CD4-positive, alpha-beta memory T cell (primary cell): Measurements from ENCODE around the gene STXBP6. TPM values are rescaled to one million over a fixed set of nuclear protein-coding genes. Genes with fewer than 3 reads are reported as not detected.
"Not testable (repeated sequence)": the region's sequence is repeated elsewhere in the genome, so short reads cannot be mapped to it uniquely, and the experiment has no call there.

Experiments used
- CTCF ChIA-PET: fragments of 350-600 bp; sonication (Branson Sonifier 250); formaldehyde crosslinking; loops from one replicate; lab custom pipeline; 2021; ENCODE audit warnings: inconsistent platforms; ENCODE audit not compliant: partially characterized antibody; lab: Charles Lee
- POLR2A ChIA-PET: fragments of 350-600 bp; sonication (Branson Sonifier 250); formaldehyde crosslinking; loops from one replicate; lab custom pipeline; 2021; ENCODE audit not compliant: partially characterized antibody; lab: Charles Lee
- DNase-seq, 5 donors: peaks; one replicate each; pipeline versions ENCODE4 v3.0.0 to v3.0.0-alpha.2; 2020 to 2022; ENCODE audit warnings: mixed read lengths in 1 of 5
- H3K27ac ChIP-seq: one replicate; pipeline ENCODE4 v1.7.0; 2013; ENCODE audit warnings: low read depth, low read length
- H3K27me3 ChIP-seq: 2 replicates; pipeline ENCODE4 v1.7.0; 2013; ENCODE audit warnings: mild to moderate bottlenecking, low read length, moderate library complexity; ENCODE audit not compliant: insufficient read depth
- H3K36me3 ChIP-seq: 2 replicates; pipeline ENCODE4 v1.7.0; 2013; ENCODE audit warnings: mild to moderate bottlenecking, low read length, moderate library complexity; ENCODE audit not compliant: insufficient read depth
- H3K4me1 ChIP-seq: 2 replicates; pipeline ENCODE4 v1.7.0; 2013; ENCODE audit warnings: mild to moderate bottlenecking, low read length, moderate library complexity; ENCODE audit not compliant: insufficient read depth
- H3K4me3 ChIP-seq, 2 donors: one replicate each; pipeline ENCODE4 v1.7.0; 2013; ENCODE audit warnings: low read length in 2 of 2, mild to moderate bottlenecking in 1 of 2
- H3K9me3 ChIP-seq, 2 donors: one replicate each; pipeline ENCODE4 v1.7.0; 2013; ENCODE audit warnings: low read length in 2 of 2, control low read depth in 1 of 2; ENCODE audit not compliant: control insufficient read depth in 1 of 2
- H3K27ac Mint-ChIP-seq, 7 donors: one replicate each; pipeline ENCODE4 v1.8.0; 2020 to 2021; ENCODE audit warnings: mixed read lengths in 7 of 7, mild to moderate bottlenecking in 6 of 7, inconsistent platforms in 3 of 7, moderate library complexity in 3 of 7
- H3K27me3 Mint-ChIP-seq, 2 donors: one replicate each; pipeline ENCODE4 v1.8.0; 2020 to 2021; ENCODE audit warnings: mixed read lengths in 2 of 2
- H3K36me3 Mint-ChIP-seq, 2 donors: one replicate each; pipeline ENCODE4 v1.8.0; 2020 to 2021; ENCODE audit warnings: mixed read lengths in 2 of 2, inconsistent platforms in 1 of 2, mild to moderate bottlenecking in 1 of 2
- H3K4me1 Mint-ChIP-seq, 4 donors: one replicate each; pipeline ENCODE4 v1.8.0; 2020 to 2021; ENCODE audit warnings: mixed read lengths in 4 of 4, mild to moderate bottlenecking in 1 of 4
- H3K4me3 Mint-ChIP-seq, 8 donors: one replicate each; pipeline ENCODE4 v1.8.0; 2020 to 2021; ENCODE audit warnings: mixed read lengths in 8 of 8, mild to moderate bottlenecking in 7 of 8, moderate library complexity in 6 of 8, inconsistent platforms in 3 of 8
- H3K9me3 Mint-ChIP-seq, 8 donors: one replicate each; pipeline ENCODE4 v1.8.0; 2020 to 2021; ENCODE audit warnings: mixed read lengths in 8 of 8, mild to moderate bottlenecking in 5 of 8, inconsistent platforms in 3 of 8, moderate library complexity in 1 of 8
- intact Hi-C: fragments of 100-400 bp; cut with micrococcal nuclease; formaldehyde crosslinking; loops from one replicate; pipeline ENCODE4 v1.15.1; 2023
- polyA plus RNA-seq, 2 donors: library from polyadenylated mRNA; unstranded; fragments of 300-500 nt; fragmentation: Illumina TruSeq; gene quantifications; one replicate each; pipeline ENCODE4 v1.2.3, GENCODE V29; 2021
- total RNA-seq, 2 experiments: library from RNA; stranded (reverse); gene quantifications; one replicate each; pipeline ENCODE4 v1.2.3, GENCODE V29; 2021

Gene STXBP6
- total and polyA plus RNA-seq, 4 experiments from 2014 or later = not detected

GRCh38 chr14:24943024-24943423 is 106.9 kb downstream of the STXBP6 start:
- CTCF ChIA-PET = no interaction called here
- POLR2A ChIA-PET = no interaction called here
- intact Hi-C loops = no loop called here

GRCh38 chr14:24941719-24942118 is 108.2 kb downstream of the STXBP6 start:
- Mint-ChIP-seq H3K9me3 (no peaks in the 10 kb centered on the region), H3K36me3 (no peaks in the 10 kb centered on the region), H3K4me3 (no peak overlapping the region), H3K4me1 (peaks cover 0 to 2% (median 0%) of the 10 kb centered on the region in 4 donors), H3K27me3 (no peaks in the 10 kb centered on the region), H3K27ac (no peak overlapping the region)
- H3K9me3 ChIP-seq = no peaks in the 10 kb centered on the region
- no peaks in the 10 kb centered on the region for H3K27me3 ChIP-seq
- no peak overlapping the region for H3K4me3 ChIP-seq
- H3K4me1 ChIP-seq = no peaks in the 10 kb centered on the region
- POLR2A ChIA-PET = no interaction called here
- H3K27ac ChIP-seq = no peak overlapping the region
- DNase-seq = no peak
- CTCF ChIA-PET = no interaction called here
- intact Hi-C loops = no loop called here
- no peaks in the 10 kb centered on the region for H3K36me3 ChIP-seq

More at GRCh38 chr14:24943024-24943423, 106.9 kb downstream of the STXBP6 start:
- Histone ChIP-seq H3K4me1 (no peaks in the 10 kb centered on the region), H3K27me3 (no peaks in the 10 kb centered on the region), H3K4me3 (no peak overlapping the region), H3K9me3 (no peaks in the 10 kb centered on the region), H3K27ac (no peak overlapping the region), H3K36me3 (no peaks in the 10 kb centered on the region)
- H3K4me3 Mint-ChIP-seq = no peak overlapping the region
- peaks cover 0 to 5% of the 10 kb centered on the region in 2 donors for H3K27me3 Mint-ChIP-seq
- H3K4me1 Mint-ChIP-seq = peaks cover 0 to 2% (median 0%) of the 10 kb centered on the region in 4 donors
- H3K36me3 Mint-ChIP-seq = no peaks in the 10 kb centered on the region
- H3K9me3 Mint-ChIP-seq = peaks cover 0 to 3% (median 0%) of the 10 kb centered on the region in 8 donors
- H3K27ac Mint-ChIP-seq = no peak overlapping the region
- no peak for DNase-seq

GRCh38 chr14:24940213-24940783 is 109.6 kb downstream of the STXBP6 start:
- no peaks in the 10 kb centered on the region for H3K9me3 ChIP-seq
- no peaks in the 10 kb centered on the region for H3K27me3 ChIP-seq
- Mint-ChIP-seq H3K4me3 (no peak overlapping the region), H3K9me3 (no peaks in the 10 kb centered on the region), H3K36me3 (no peaks in the 10 kb centered on the region), H3K4me1 (peaks cover 0 to 2% (median 0%) of the 10 kb centered on the region in 4 donors), H3K27ac (no peak overlapping the region), H3K27me3 (no peaks in the 10 kb centered on the region)
- no peak overlapping the region for H3K27ac ChIP-seq
- ChIA-PET CTCF (no interaction called here), POLR2A (no interaction called here)
- no peaks in the 10 kb centered on the region for H3K4me1 ChIP-seq
- no peak overlapping the region for H3K4me3 ChIP-seq
- intact Hi-C loops = no loop called here
- DNase-seq = no peak
- H3K36me3 ChIP-seq = no peaks in the 10 kb centered on the region

- Mint-ChIP-seq H3K4me3 (no peak overlapping the region), H3K27me3 (no peaks in the 10 kb centered on the region), H3K4me1 (peaks cover 0 to 2% (median 0%) of the 10 kb centered on the region in 4 donors), H3K36me3 (no peaks in the 10 kb centered on the region), H3K27ac (no peak overlapping the region), H3K9me3 (no peaks in the 10 kb centered on the region)
- Histone ChIP-seq H3K4me1 (no peaks in the 10 kb centered on the region), H3K9me3 (no peaks in the 10 kb centered on the region), H3K36me3 (no peaks in the 10 kb centered on the region), H3K27ac (no peak overlapping the region), H3K27me3 (no peaks in the 10 kb centered on the region), H3K4me3 (no peak overlapping the region)
- ChIA-PET CTCF (no interaction called here), POLR2A (no interaction called here)
- intact Hi-C loops = no loop called here
- DNase-seq = no peak
These were observed 111.4 kb downstream of the STXBP6 start for GRCh38 chr14:24938593-24938992.

GRCh38 chr14:24937300-24937699 is 112.6 kb downstream of the STXBP6 start:
- intact Hi-C loops = no loop called here
- H3K4me1 Mint-ChIP-seq = peaks cover 0 to 2% (median 0%) of the 10 kb centered on the region in 4 donors

GRCh38 chr14:24936773-24937172 is 113.2 kb downstream of the STXBP6 start:
- H3K27ac ChIP-seq, H3K4me1 ChIP-seq, CTCF ChIA-PET, H3K4me3 ChIP-seq, DNase-seq, H3K36me3 Mint-ChIP-seq, H3K27ac Mint-ChIP-seq, H3K9me3 ChIP-seq, H3K4me1 Mint-ChIP-seq, H3K36me3 ChIP-seq, intact Hi-C loops, H3K9me3 Mint-ChIP-seq, POLR2A ChIA-PET, H3K27me3 ChIP-seq, H3K27me3 Mint-ChIP-seq, H3K4me3 Mint-ChIP-seq: not testable (repeated sequence)

More at GRCh38 chr14:24937300-24937699, 112.6 kb downstream of the STXBP6 start:
- H3K36me3 ChIP-seq = no peaks in the 10 kb centered on the region
- no peak overlapping the region for H3K4me3 ChIP-seq
- POLR2A ChIA-PET = no interaction called here
- Mint-ChIP-seq H3K9me3 (peaks cover 0 to 2% (median 0%) of the 10 kb centered on the region in 8 donors), H3K27ac (no peak overlapping the region), H3K36me3 (no peaks in the 10 kb centered on the region), H3K27me3 (peaks cover 2 to 3% of the 10 kb centered on the region in 2 donors), H3K4me3 (no peak overlapping the region)
- no peak overlapping the region for H3K27ac ChIP-seq
- H3K4me1 ChIP-seq = no peaks in the 10 kb centered on the region
- no peaks in the 10 kb centered on the region for H3K27me3 ChIP-seq
- DNase-seq = no peak
- H3K9me3 ChIP-seq = no peaks in the 10 kb centered on the region
- CTCF ChIA-PET = no interaction called here

- no peak overlapping the region for H3K27ac ChIP-seq
- DNase-seq = no peak
These were observed 114.2 kb downstream of the STXBP6 start for GRCh38 chr14:24935796-24936195.

More at GRCh38 chr14:24935796-24936195, 114.2 kb downstream of the STXBP6 start:
- POLR2A ChIA-PET = no interaction called here
- peaks cover 7 to 9% of the 10 kb centered on the region in 2 donors for H3K27me3 Mint-ChIP-seq
- H3K27ac Mint-ChIP-seq = no peak overlapping the region
- no peak overlapping the region for H3K4me3 Mint-ChIP-seq
- peaks cover 0 to 4% (median 0%) of the 10 kb centered on the region in 8 donors for H3K9me3 Mint-ChIP-seq
- H3K4me3 ChIP-seq = no peak overlapping the region
- H3K36me3 ChIP-seq = no peaks in the 10 kb centered on the region
- no peaks in the 10 kb centered on the region for H3K36me3 Mint-ChIP-seq
- H3K27me3 ChIP-seq = no peaks in the 10 kb centered on the region
- H3K9me3 ChIP-seq = no peaks in the 10 kb centered on the region
- no peaks in the 10 kb centered on the region for H3K4me1 Mint-ChIP-seq
- intact Hi-C loops = no loop called here
- H3K4me1 ChIP-seq = no peaks in the 10 kb centered on the region
- CTCF ChIA-PET = no interaction called here
